K562 (cell line): Measurements from ENCODE around the gene TXK. TPM values are rescaled to one million over a fixed set of nuclear protein-coding genes. Genes with fewer than 3 reads are reported as not detected.

Experiments used
- BDP1 ChIP-seq: IDR thresholded peaks from 3 replicates; pipeline ENCODE4 v1.6.1; 2011; ENCODE audit not compliant: insufficient read length, insufficient read depth
- ESRRB ChIP-seq: fragments of 250-450 bp; sonication (Bioruptor Pico); IDR thresholded peaks from 2 replicates; pipeline ENCODE4 v1.5.0; 2020; ENCODE audit warnings: mild to moderate bottlenecking, moderate library complexity, borderline replicate concordance
- HDGF ChIP-seq: fragments of 450-650 bp; IDR thresholded peaks from 2 replicates; pipeline ENCODE4 v1.6.1; 2016
- HNRNPLL ChIP-seq: fragments of 200-400 bp; formaldehyde crosslinking; IDR thresholded peaks from 2 replicates; pipeline ENCODE4 v1.6.1; 2017; ENCODE audit warnings: low read length, low read depth, mild to moderate bottlenecking; ENCODE audit not compliant: poor library complexity, severe bottlenecking
- KHSRP ChIP-seq: fragments of 450-650 bp; IDR thresholded peaks from 2 replicates; pipeline ENCODE4 v1.6.1; 2017
- MCM5 ChIP-seq: fragments of 450-650 bp; IDR thresholded peaks from 2 replicates; pipeline ENCODE4 v1.6.1; 2016; ENCODE audit warnings: low read depth
- MCM7 ChIP-seq, 2 experiments: fragments of 450-650 bp; IDR thresholded peaks; 2 replicates each; pipeline ENCODE4 v1.6.1; 2016 to 2018
- MXI1 ChIP-seq: IDR thresholded peaks from 2 replicates; pipeline ENCODE4 v1.6.1; 2011; ENCODE audit warnings: low read depth, mild to moderate bottlenecking, improper control_type of control experiment, low read length
- NR1H2 ChIP-seq: sonication (generic); formaldehyde crosslinking; IDR thresholded peaks from 2 replicates; pipeline ENCODE4 v1.4.0; 2020; ENCODE audit warnings: mild to moderate bottlenecking, missing genetic modification reagents
- PRMT5 ChIP-seq: sonication (generic); formaldehyde crosslinking; IDR thresholded peaks from 2 replicates; pipeline ENCODE4 v1.5.0; 2020; ENCODE audit warnings: missing genetic modification reagents
- SIX5 ChIP-seq, 2 experiments: IDR thresholded peaks; 2 replicates each; pipeline ENCODE4 v1.6.1; 2011; ENCODE audit warnings: low read length in 2 of 2, borderline replicate concordance in 1 of 2, low read depth in 1 of 2, mild to moderate bottlenecking in 1 of 2, moderate library complexity in 1 of 2; ENCODE audit not compliant: insufficient read depth in 1 of 2
- TCF7L2 ChIP-seq: fragments of 150-350 bp; IDR thresholded peaks from 2 replicates; pipeline ENCODE4 v1.6.1; 2016; ENCODE audit warnings: low read depth, mild to moderate bottlenecking, low read length, moderate library complexity
- ZMIZ1 ChIP-seq, 2 experiments: fragments of 150-350 bp in 1 of 2; IDR thresholded peaks; 2 replicates each; pipeline ENCODE4 v1.6.1; 2012 to 2016; ENCODE audit warnings: low read depth in 2 of 2, low read length in 2 of 2, mild to moderate bottlenecking in 1 of 2, moderate library complexity in 1 of 2
- ZNF12 ChIP-seq: sonication (generic); formaldehyde crosslinking; IDR thresholded peaks from 2 replicates; pipeline ENCODE4 v1.4.0; 2020; ENCODE audit warnings: mild to moderate bottlenecking, missing genetic modification reagents
- ZNF140 ChIP-seq: fragments of 250-450 bp; sonication (Bioruptor Pico); IDR thresholded peaks from 2 replicates; pipeline ENCODE4 v1.8.0; 2021; ENCODE audit warnings: moderate library complexity, mild to moderate bottlenecking, inconsistent platforms
- ZNF212 ChIP-seq: fragments of 450-650 bp; formaldehyde crosslinking; IDR thresholded peaks from 2 replicates; pipeline ENCODE4 v1.4.0; 2020; ENCODE audit warnings: mild to moderate bottlenecking
- ZNF395 ChIP-seq: fragments of 200-800 bp; sonication (Bioruptor generic); IDR thresholded peaks from 2 replicates; pipeline ENCODE4 v1.6.1; 2017; ENCODE audit warnings: missing genetic modification characterization, missing compliant biosample characterization
- ZNF740 ChIP-seq, 3 experiments: fragments of 200-800 bp in 1 of 3; sonication (Bioruptor generic) in 1 of 3; sonication (generic) in 1 of 3; formaldehyde crosslinking in 1 of 3; IDR thresholded peaks; 2 replicates each; pipeline versions ENCODE4 v1.6.1 to v1.8.0; 2016 to 2022; ENCODE audit warnings: mild to moderate bottlenecking in 2 of 3, missing compliant biosample characterization in 2 of 3, missing genetic modification characterization in 2 of 3, missing genetic modification reagents in 1 of 3
- ZNF76 ChIP-seq: fragments of 250-450 bp; sonication (Bioruptor Pico); IDR thresholded peaks from 2 replicates; pipeline ENCODE4 v1.4.0; 2020; ENCODE audit warnings: mild to moderate bottlenecking, moderate library complexity, borderline replicate concordance
- ZNF764 ChIP-seq: fragments of 250-450 bp; sonication (Bioruptor Pico); IDR thresholded peaks from 2 replicates; pipeline ENCODE4 v1.4.0; 2020; ENCODE audit warnings: low read depth, mild to moderate bottlenecking, moderate library complexity
- ZSCAN32 ChIP-seq: fragments of 450-650 bp; formaldehyde crosslinking; IDR thresholded peaks from 2 replicates; pipeline ENCODE4 v1.4.0; 2020; ENCODE audit warnings: mild to moderate bottlenecking, moderate library complexity
- polyA plus RNA-seq, 8 experiments: library from polyadenylated mRNA; depleted of rRNA in 4 of 8; stranded (reverse) in 5 of 8; unstranded in 3 of 8; fragments of >200 nt; fragmentation: Nextera tagmentation in 2 of 8; fragmentation: Illumina TruSeq in 1 of 8; extraction: Ambion mirVana in 2 of 8; extraction: Trizol in 1 of 8; gene quantifications; 2 replicates each; pipeline versions ENCODE4 v1.2.1 to v1.2.3, GENCODE V29; 2011 to 2014; ENCODE audit warnings: inconsistent platforms in 1 of 8, missing spikeins in 1 of 8
- total RNA-seq, 7 experiments: library from RNA; depleted of rRNA in 6 of 7; stranded (reverse); fragments of >200 nt in 6 of 7; fragmentation: Illumina TruSeq in 2 of 7; extraction: Trizol in 2 of 7; gene quantifications; 2 replicates each; pipeline versions ENCODE4 v1.2.1 to v1.2.3, GENCODE V29; 2011 to 2021; ENCODE audit warnings: low replicate concordance in 1 of 7
- TF ChIP-seq, protein P1 (sequence below): fragments of 450-650 bp; conservative IDR thresholded peaks from 2 replicates; pipeline ENCODE4 v1.6.1; 2016; ENCODE audit warnings: missing genetic modification characterization, low read depth, mild to moderate bottlenecking, control low read depth, missing compliant biosample characterization

Gene TXK
- total and polyA plus RNA-seq, 9 of the 15 experiments (the other 6 are each of a cell fraction or from before 2014, with no cell fraction given) = 0.24 to 1.1 (median 0.45) TPM; not detected in 1

GRCh38 chr4:48120132-48120531 lies 13.9 kb downstream of the TXK start (continued):
- TF ChIP-seq ZMIZ1 (IDR thresholded peaks at IDR 0.05; ENCODE audit: low read depth in 2 of 2, low read length in 2 of 2) = no peak
- TF ChIP-seq PRMT5 = no peak
- no peak for TF ChIP-seq SIX5 (IDR thresholded peaks at IDR 0.05; ENCODE audit: borderline replicate concordance in 1 of 2, insufficient read depth in 1 of 2, low read depth in 1 of 2, low read length in 2 of 2)
- no peak for TF ChIP-seq TCF7L2
- no peak for TF ChIP-seq ZNF764
- TF ChIP-seq NR1H2 (CRISPR knock-in tag) = no peak
- no peak for TF ChIP-seq ZNF212
- no peak for TF ChIP-seq ZSCAN32
- peak; percentile 92 for TF ChIP-seq ZNF76 (CRISPR knock-in tag)
- no peak for TF ChIP-seq ZNF395
- TF ChIP-seq KHSRP = no peak
- no peak for TF ChIP-seq ZNF12 (CRISPR knock-in tag)
- no peak for TF ChIP-seq BDP1
- TF ChIP-seq ZNF140 (CRISPR knock-in tag) = peak; percentile 96
- TF ChIP-seq, protein P1, sequence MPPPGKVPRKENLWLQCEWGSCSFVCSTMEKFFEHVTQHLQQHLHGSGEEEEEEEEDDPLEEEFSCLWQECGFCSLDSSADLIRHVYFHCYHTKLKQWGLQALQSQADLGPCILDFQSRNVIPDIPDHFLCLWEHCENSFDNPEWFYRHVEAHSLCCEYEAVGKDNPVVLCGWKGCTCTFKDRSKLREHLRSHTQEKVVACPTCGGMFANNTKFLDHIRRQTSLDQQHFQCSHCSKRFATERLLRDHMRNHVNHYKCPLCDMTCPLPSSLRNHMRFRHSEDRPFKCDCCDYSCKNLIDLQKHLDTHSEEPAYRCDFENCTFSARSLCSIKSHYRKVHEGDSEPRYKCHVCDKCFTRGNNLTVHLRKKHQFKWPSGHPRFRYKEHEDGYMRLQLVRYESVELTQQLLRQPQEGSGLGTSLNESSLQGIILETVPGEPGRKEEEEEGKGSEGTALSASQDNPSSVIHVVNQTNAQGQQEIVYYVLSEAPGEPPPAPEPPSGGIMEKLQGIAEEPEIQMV (tag) = no peak
- no peak for TF ChIP-seq MXI1
- TF ChIP-seq HDGF = no peak
- no peak for TF ChIP-seq ESRRB (CRISPR knock-in tag)
- TF ChIP-seq MCM5 = no peak
- no peak for TF ChIP-seq HNRNPLL
- TF ChIP-seq MCM7 (IDR thresholded peaks at IDR 0.05) = no peak
- no peak for TF ChIP-seq ZNF740 (CRISPR knock-in tag; IDR thresholded peaks at IDR 0.05)
- no peak for TF ChIP-seq ZNF740 (tag; IDR thresholded peaks at IDR 0.05)
